WERI-Rb-1 (cell line): Measurements from ENCODE around the gene DYNC1LI1.

ENCODE experiments used
- DNase-seq: peaks from one replicate; pipeline ENCODE4 v3.0.0-alpha.2; 2020
- H3K27ac ChIP-seq: fragments of 250-450 bp; sonication (Bioruptor Pico); 2 replicates; pipeline ENCODE4 v1.5.1; 2020; ENCODE audit warnings: mild to moderate bottlenecking, moderate library complexity
- H3K27me3 ChIP-seq: fragments of 250-450 bp; sonication (Bioruptor Pico); 2 replicates; pipeline ENCODE4 v1.5.1; 2021; ENCODE audit warnings: mild to moderate bottlenecking, low read depth, moderate library complexity; ENCODE audit not compliant: insufficient read depth, severe bottlenecking
- H3K36me3 ChIP-seq: fragments of 250-450 bp; sonication (Bioruptor Pico); 2 replicates; pipeline ENCODE4 v1.5.1; 2020; ENCODE audit warnings: mild to moderate bottlenecking, moderate library complexity
- H3K4me3 ChIP-seq: 2 replicates; pipeline ENCODE4 v1.5.1; 2011; ENCODE audit warnings: low read depth, mild to moderate bottlenecking, control low read depth, low read length
- H3K9me3 ChIP-seq: fragments of 250-450 bp; sonication (Bioruptor Pico); 2 replicates; pipeline ENCODE4 v1.5.1; 2021; ENCODE audit warnings: mild to moderate bottlenecking, moderate library complexity; ENCODE audit not compliant: severe bottlenecking
- CTCF ChIP-seq: IDR thresholded peaks from 2 replicates; pipeline ENCODE4 v1.5.1; 2011; ENCODE audit warnings: low read depth, mild to moderate bottlenecking, control low read depth, inconsistent platforms, low read length

DYNC1LI1 gene

GRCh38 chr3:32545305-32545704, 25.4 kb downstream of the DYNC1LI1 start:
- Histone ChIP-seq H3K27me3 (no peaks in the 10 kb centered on the region), H3K4me3 (no peak overlapping the region), H3K9me3 (no peaks in the 10 kb centered on the region), H3K27ac (no peak overlapping the region), H3K36me3 (peaks cover 8% of the 10 kb centered on the region)
- DNase-seq = no peak
- no peak for TF ChIP-seq CTCF

- no peak overlapping the region for H3K27ac ChIP-seq
- no peaks in the 10 kb centered on the region for H3K27me3 ChIP-seq
- H3K4me3 ChIP-seq = no peak overlapping the region
- peaks cover 12% of the 10 kb centered on the region for H3K36me3 ChIP-seq
- DNase-seq = no peak
- TF ChIP-seq CTCF = no peak
- no peaks in the 10 kb centered on the region for H3K9me3 ChIP-seq
These were observed 25.8 kb downstream of the DYNC1LI1 start for GRCh38 chr3:32544894-32545293.

- no peak overlapping the region for H3K27ac ChIP-seq
- TF ChIP-seq CTCF = no peak
- no peaks in the 10 kb centered on the region for H3K9me3 ChIP-seq
- H3K4me3 ChIP-seq = no peak overlapping the region
- no peak for DNase-seq
- peaks cover 22% of the 10 kb centered on the region for H3K36me3 ChIP-seq
- no peaks in the 10 kb centered on the region for H3K27me3 ChIP-seq
These were observed 27.9 kb downstream of the DYNC1LI1 start for GRCh38 chr3:32542807-32543206.

- Histone ChIP-seq H3K4me3 (no peak overlapping the region), H3K9me3 (no peaks in the 10 kb centered on the region), H3K36me3 (peaks cover 22% of the 10 kb centered on the region), H3K27ac (no peak overlapping the region), H3K27me3 (no peaks in the 10 kb centered on the region)
- DNase-seq = no peak
- TF ChIP-seq CTCF = no peak
These were observed 29.8 kb downstream of the DYNC1LI1 start for GRCh38 chr3:32540899-32541298.

- no peaks in the 10 kb centered on the region for H3K9me3 ChIP-seq
- no peak for TF ChIP-seq CTCF
- H3K27me3 ChIP-seq = no peaks in the 10 kb centered on the region
- no peak for DNase-seq
- no peak overlapping the region for H3K27ac ChIP-seq
- H3K4me3 ChIP-seq = no peak overlapping the region
- H3K36me3 ChIP-seq = peaks cover 31% of the 10 kb centered on the region
These were observed 38.2 kb downstream of the DYNC1LI1 start for GRCh38 chr3:32532434-32532833.

GRCh38 chr3:32531010-32531647, 39.5 kb downstream of the DYNC1LI1 start:
- no peak for TF ChIP-seq CTCF
- peaks cover 40% of the 10 kb centered on the region for H3K36me3 ChIP-seq
- no peaks in the 10 kb centered on the region for H3K9me3 ChIP-seq
- H3K27me3 ChIP-seq = no peaks in the 10 kb centered on the region
- H3K27ac ChIP-seq = no peak overlapping the region
- DNase-seq = no peak
- H3K4me3 ChIP-seq = no peak overlapping the region
